GM21515 (cell line): ENCODE results near the gene SAMSN1.
"Not testable (repeated sequence)": the region's sequence is repeated elsewhere in the genome, so short reads cannot be mapped to it uniquely, and the experiment has no call there.

Experiments used
- ATAC-seq: cut with Tn5 transposase; IDR thresholded peaks from one replicate; pipeline ENCODE4 v1.9.1; 2021; ENCODE audit not compliant: unreplicated experiment

The SAMSN1 gene

GRCh38 chr21:14531757-14532316, 14.3 kb downstream of the SAMSN1 start:
- no peak for ATAC-seq

DNA sequence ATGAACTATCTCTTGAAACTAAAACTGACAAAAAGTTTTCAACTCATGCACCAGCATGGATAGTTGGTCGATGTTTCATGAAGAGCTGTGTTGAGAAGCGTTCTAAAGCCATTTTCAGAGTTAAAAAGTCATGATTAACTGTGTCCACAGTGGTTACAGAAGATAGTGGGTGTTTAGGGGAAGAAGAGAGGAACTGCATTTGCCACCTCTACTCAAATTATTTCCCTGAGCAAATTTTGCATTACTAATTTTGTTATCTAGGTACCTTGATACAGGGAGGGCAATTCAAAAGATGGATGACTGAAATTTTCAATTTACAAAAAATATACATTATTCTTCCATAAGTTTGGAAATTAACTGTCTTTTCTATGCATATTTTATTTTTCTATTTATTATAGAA, 15.5 kb downstream of the SAMSN1 start:
- ATAC-seq, result no peak

- ATAC-seq, result no peak
Observed at GRCh38 chr21:14528815-14529214, 17.3 kb downstream of the SAMSN1 start.

- ATAC-seq, result no peak
Observed at GRCh38 chr21:14527696-14528652, 18.1 kb downstream of the SAMSN1 start.

- no peak for ATAC-seq
Observed at GRCh38 chr21:14526836-14527695, 19.0 kb downstream of the SAMSN1 start.

DNA sequence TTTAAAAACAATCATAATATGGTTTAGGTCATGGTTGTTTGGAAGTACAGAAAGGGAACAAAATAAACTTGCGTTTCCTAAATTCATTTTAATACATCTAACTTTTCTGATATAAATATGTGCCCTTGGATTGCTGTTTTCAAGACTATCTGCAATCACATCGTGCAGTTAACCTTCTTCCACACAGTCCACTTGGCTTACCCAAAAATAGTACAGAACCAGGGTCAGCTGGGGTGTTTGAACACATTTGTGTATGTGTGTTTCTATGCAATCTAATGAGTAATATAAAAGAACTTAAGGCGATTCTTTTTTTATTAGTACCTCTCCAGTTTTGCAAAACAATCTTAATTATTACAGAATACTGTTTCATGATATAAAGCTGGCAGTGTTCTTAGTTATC, 19.9 kb downstream of the SAMSN1 start:
- no peak for ATAC-seq

DNA sequence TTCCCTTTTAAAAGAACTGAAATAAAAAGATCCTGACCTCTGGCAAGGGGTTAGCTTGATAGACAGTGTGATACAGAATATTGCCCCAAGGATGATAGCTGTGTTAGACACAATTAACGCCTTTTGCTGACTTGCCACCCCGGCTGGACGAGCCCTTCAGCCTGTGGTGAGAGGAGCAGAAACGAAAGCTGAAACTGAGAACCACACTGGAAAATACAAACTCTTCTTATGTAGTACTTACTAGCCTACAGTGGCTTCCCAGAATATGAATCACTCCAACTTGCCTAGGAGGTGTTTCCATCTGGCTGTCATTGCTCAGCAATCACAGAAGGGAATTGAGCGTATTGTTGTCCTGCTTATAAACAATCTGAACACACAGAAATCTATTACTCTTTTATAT, 22.9 kb downstream of the SAMSN1 start:
- peak; percentile 81 for ATAC-seq

DNA sequence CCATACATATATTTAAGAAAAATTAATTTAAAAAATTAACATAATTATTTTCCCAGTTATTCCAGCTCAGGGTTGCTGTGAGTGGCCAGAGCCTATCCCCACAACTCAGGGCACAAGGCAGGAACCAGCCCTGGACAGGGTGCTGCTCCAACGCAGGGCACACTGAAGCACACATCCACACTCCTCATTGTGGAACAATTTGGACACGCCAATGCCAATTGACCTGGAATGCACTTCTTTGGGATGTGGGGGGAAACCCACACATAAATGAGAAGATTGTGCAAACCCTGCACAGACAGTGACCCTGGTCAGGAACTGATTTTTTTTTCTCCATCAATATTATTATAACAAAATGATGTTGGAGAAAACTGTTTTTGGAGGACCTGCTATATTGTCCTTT, 23.4 kb downstream of the SAMSN1 start:
- no peak for ATAC-seq

DNA sequence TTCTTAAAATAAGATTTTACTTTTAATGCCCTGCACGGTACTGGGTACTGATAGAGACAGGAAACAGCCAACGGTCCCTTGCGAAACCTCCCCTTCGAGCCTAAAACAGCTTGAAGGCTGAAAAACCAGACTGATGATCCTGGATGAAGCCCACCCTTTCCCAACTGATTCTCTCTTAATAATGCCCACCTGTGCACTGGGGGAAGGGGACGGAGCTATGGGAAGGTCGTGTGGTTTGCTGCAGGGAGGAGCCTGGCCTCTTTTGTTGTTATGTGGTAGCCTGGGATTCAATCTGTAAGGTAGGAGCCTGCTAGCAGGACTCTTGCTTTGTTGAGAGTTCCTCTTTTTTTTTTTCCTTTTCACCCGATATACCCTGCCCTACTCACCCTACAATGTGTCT, 25.6 kb downstream of the SAMSN1 start:
- no peak for ATAC-seq

DNA sequence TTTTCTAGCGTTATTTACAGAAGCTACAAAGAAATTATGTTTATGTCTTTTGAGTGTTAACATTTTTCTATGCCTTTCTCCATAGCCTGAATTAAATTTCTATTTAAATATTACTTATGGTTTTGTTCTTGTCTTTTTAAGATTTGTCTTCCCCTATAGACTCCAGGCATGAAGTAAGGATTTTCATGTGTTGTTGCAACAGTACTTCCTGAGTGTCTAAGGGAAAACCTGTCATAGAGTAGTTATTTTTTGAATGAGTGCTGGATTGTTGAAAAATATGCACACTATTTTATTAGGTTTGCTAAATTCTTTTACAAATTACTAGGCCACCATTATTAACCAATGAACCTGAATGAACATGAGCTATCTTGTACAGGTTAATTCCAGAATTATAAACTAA, 27.1 kb downstream of the SAMSN1 start:
- ATAC-seq, result no peak

DNA sequence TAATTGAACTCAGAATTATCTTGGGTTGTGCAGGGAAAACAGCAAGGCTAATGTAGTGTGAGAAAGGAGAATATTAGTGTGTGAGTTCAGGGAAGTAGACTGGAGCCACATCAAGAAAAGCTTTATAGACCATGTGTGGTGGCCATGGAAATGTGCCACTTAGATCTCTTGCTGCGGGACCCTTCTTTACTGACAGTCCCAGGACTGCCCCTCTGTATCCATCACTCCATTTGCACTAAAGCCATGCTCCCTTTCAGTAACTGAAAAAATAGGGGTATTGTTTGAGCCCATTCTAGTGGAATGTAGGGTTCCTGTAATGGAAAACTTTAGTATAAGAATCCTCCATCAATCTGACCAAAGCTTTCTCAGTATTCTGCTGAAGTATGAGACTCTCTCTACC, 32.3 kb downstream of the SAMSN1 start:
- ATAC-seq, result no peak

DNA sequence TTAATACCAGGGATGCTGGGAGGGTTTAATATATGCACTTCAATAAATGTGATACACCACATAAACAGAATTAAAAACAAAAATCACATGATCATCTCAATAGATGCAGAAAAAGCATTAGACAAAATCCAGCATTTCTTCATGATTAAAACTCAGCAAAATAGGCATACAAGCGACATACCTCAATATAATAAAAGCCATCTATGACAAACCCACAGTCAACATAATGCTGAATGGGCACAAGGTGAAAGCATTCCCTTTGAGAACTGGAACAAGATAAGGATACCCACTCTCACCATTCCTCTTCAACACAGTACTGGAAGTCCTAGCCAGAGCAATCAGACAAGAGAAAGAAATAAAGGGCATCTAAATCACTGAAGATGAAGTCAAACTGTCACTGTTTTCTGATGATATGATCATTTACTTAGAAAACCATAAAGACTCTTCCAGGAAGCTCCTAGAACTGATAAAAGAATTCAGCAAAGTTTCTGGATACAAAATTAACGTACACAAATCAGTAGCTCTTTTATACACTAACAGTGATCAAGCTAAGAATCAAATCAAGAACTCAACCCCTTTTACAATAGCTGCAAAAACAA, 39.2 kb downstream of the SAMSN1 start:
- ATAC-seq, result not testable (repeated sequence)

GRCh38 chr21:14500873-14501272, 45.2 kb downstream of the SAMSN1 start:
- ATAC-seq, result no peak

GRCh38 chr21:14499316-14499715, 46.8 kb downstream of the SAMSN1 start:
- no peak for ATAC-seq

- no peak for ATAC-seq
Observed at GRCh38 chr21:14497825-14498224, 48.3 kb downstream of the SAMSN1 start.

- ATAC-seq, result no peak
Observed at GRCh38 chr21:14495075-14495474, 51.0 kb downstream of the SAMSN1 start.

- not testable (repeated sequence) for ATAC-seq
Observed at GRCh38 chr21:14494181-14494580, 51.9 kb downstream of the SAMSN1 start.

- no peak for ATAC-seq
Observed at GRCh38 chr21:14493731-14494130, 52.4 kb downstream of the SAMSN1 start.

GRCh38 chr21:14492931-14493330, 53.2 kb downstream of the SAMSN1 start:
- no peak for ATAC-seq

GRCh38 chr21:14491269-14491681, 54.8 kb downstream of the SAMSN1 start:
- ATAC-seq, result no peak

DNA sequence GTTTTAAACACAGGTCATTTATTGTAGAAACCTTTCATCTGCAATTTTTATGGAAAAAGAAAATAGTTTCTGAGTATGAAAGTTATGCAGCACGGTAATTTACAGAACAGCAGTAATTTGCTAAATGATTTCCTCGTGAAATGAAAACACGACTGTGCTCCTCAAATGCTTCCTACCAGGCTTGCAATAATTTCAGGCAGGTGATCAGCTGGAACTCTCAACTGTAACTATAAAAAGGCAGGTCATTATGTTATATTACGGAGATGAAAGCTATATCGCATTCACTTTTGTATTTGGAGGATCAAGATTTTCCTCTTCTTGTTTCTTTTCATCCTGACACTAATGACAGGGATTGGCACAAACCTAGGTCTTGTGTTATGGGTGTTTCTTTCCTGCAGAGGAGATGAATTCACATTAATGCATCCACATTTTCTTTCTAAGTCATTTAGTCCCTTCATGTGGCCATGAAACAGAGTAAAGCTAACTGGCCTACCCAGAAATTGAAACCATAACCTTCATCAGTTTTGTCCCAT, 57.4 kb downstream of the SAMSN1 start:
- no peak for ATAC-seq
